HCT116 (cell line): ENCODE measurements around the gene DRG2. TPM values are rescaled to one million over a fixed set of nuclear protein-coding genes. Genes with fewer than 3 reads are reported as not detected.

Experiments used
- ATAC-seq: fragments of 200-7000 bp; cut with Tn5 transposase; 2 replicates; pipeline ENCODE4 v1.9.1; 2020; ENCODE audit warnings: mild to moderate bottlenecking, moderate library complexity
- BruUV-seq: library from RNA; stranded (reverse); fragments of 400-500 nt; replicated peaks from 2 replicates; lab custom pipeline; 2021; lab: Mats Ljungman, UMichigan
- CTCF ChIA-PET: fragments of 300-600 bp; sonication (Branson Sonifier 250); formaldehyde crosslinking; loops from one replicate; lab custom pipeline; 2021; ENCODE audit warnings: antibody characterized with exemption; lab: Charles Lee
- POLR2A ChIA-PET: fragments of 300-600, 350-600 bp; sonication (Branson Sonifier 250); formaldehyde crosslinking; loops from one replicate; lab custom pipeline; 2021; ENCODE audit warnings: antibody characterized with exemption; lab: Charles Lee
- RAD21 ChIA-PET, 2 experiments: fragments of 300-600 bp; sonication (Branson Sonifier 250); formaldehyde crosslinking; loops; one replicate each; lab custom pipeline; 2023; ENCODE audit warnings: low total read pairs in 2 of 2; ENCODE audit not compliant: uncharacterized antibody in 2 of 2, unreplicated experiment in 2 of 2, low non-redundant PET in 1 of 2; lab: Charles Lee
- DNase-seq: peaks from one replicate; pipeline ENCODE4 v3.0.0-alpha.2; 2010; ENCODE audit warnings: low read depth, low spot score
- H2AFZ ChIP-seq: fragments of 200-600 bp; shearing (Covaris generic), sonication (generic); 2 replicates; pipeline ENCODE4 v1.6.1; 2017; ENCODE audit warnings: low read depth, mixed run types, mixed read lengths, antibody characterized with exemption, low read length; ENCODE audit not compliant: poor library complexity, severe bottlenecking
- H3K27ac ChIP-seq: 2 replicates; pipeline ENCODE4 v1.5.1; 2012; ENCODE audit warnings: low read depth, low read length
- H3K27me3 ChIP-seq: fragments of 200-600 bp; sonication (generic); 2 replicates; pipeline ENCODE4 v1.6.1; 2016; ENCODE audit warnings: mixed run types, low read length, mixed read lengths; ENCODE audit not compliant: insufficient read depth
- H3K36me3 ChIP-seq, 2 experiments: fragments of 200-500 bp in 1 of 2; fragments of 200-600 bp in 1 of 2; sonication (Bioruptor generic) in 1 of 2; sonication (generic) in 1 of 2; 2 replicates each; pipeline versions ENCODE4 v1.5.1 to v1.6.1; 2014 to 2016; ENCODE audit warnings: low read length in 2 of 2, inconsistent platforms in 1 of 2, mixed read lengths in 1 of 2, mixed run types in 1 of 2; ENCODE audit not compliant: insufficient read depth in 2 of 2, control insufficient read depth in 1 of 2
- H3K4me1 ChIP-seq, 2 experiments: fragments of 200-600 bp in 1 of 2; sonication (generic) in 1 of 2; 2 replicates each; pipeline versions ENCODE4 v1.5.1 to v1.6.1; 2012 to 2017; ENCODE audit warnings: low read length in 2 of 2, inconsistent platforms in 1 of 2, mild to moderate bottlenecking in 1 of 2, mixed read lengths in 1 of 2, mixed run types in 1 of 2, moderate library complexity in 1 of 2; ENCODE audit not compliant: insufficient read depth in 2 of 2, control insufficient read depth in 1 of 2
- H3K4me2 ChIP-seq: fragments of 200-600 bp; sonication (generic); 2 replicates; pipeline ENCODE4 v1.6.1; 2017; ENCODE audit warnings: mixed run types, low read length, mixed read lengths
- H3K4me3 ChIP-seq, 2 experiments: fragments of 200-600 bp in 1 of 2; sonication (generic) in 1 of 2; replicated peaks in 1 of 2; 2 replicates each; pipeline ENCODE4 v1.5.1; 2011 to 2016; ENCODE audit warnings: low read length in 2 of 2, control low read depth in 1 of 2, low read depth in 1 of 2, mild to moderate bottlenecking in 1 of 2, mixed read lengths in 1 of 2, mixed run types in 1 of 2
- H3K79me2 ChIP-seq: fragments of 200-600 bp; sonication (generic); 2 replicates; pipeline ENCODE4 v1.6.1; 2017; ENCODE audit warnings: mild to moderate bottlenecking, mixed run types, low read length, moderate library complexity, mixed read lengths; ENCODE audit not compliant: insufficient read depth
- H3K9ac ChIP-seq: fragments of 200-600 bp; sonication (generic); 2 replicates; pipeline ENCODE4 v1.6.1; 2016; ENCODE audit warnings: low read length, mixed read lengths
- H3K9me2 ChIP-seq: fragments of 200-600 bp; sonication (generic), shearing (Covaris generic); 2 replicates; pipeline ENCODE4 v1.6.1; 2017; ENCODE audit warnings: mixed run types, mild to moderate bottlenecking, moderate library complexity; ENCODE audit not compliant: insufficient read depth
- H3K9me3 ChIP-seq, 2 experiments: fragments of 200-500 bp in 1 of 2; fragments of 200-600 bp in 1 of 2; sonication (Bioruptor generic) in 1 of 2; sonication (generic) in 1 of 2; 2 replicates each; pipeline ENCODE4 v1.6.1; 2014 to 2017; ENCODE audit warnings: low read length in 2 of 2, mixed read lengths in 2 of 2, inconsistent platforms in 1 of 2, low read depth in 1 of 2, mild to moderate bottlenecking in 1 of 2, mixed run types in 1 of 2, moderate library complexity in 1 of 2; ENCODE audit not compliant: control insufficient read depth in 1 of 2, insufficient read depth in 1 of 2
- H4K20me1 ChIP-seq: fragments of 200-600 bp; sonication (generic), shearing (Covaris generic); 2 replicates; pipeline ENCODE4 v1.6.1; 2017; ENCODE audit warnings: mixed run types, mild to moderate bottlenecking, moderate library complexity; ENCODE audit not compliant: insufficient read depth
- CBX3 ChIP-seq: IDR thresholded peaks from 2 replicates; pipeline ENCODE4 v1.6.1; 2012; ENCODE audit warnings: low read depth
- CEBPB ChIP-seq: IDR thresholded peaks from 2 replicates; pipeline ENCODE4 v1.6.1; 2012; ENCODE audit warnings: low read depth
- EGR1 ChIP-seq: IDR thresholded peaks from 2 replicates; pipeline ENCODE4 v1.6.1; 2012; ENCODE audit warnings: low read depth
- ELF1 ChIP-seq: IDR thresholded peaks from 2 replicates; pipeline ENCODE4 v1.6.1; 2012; ENCODE audit warnings: low read depth, borderline replicate concordance
- EZH2 ChIP-seq: fragments of 200-600 bp; sonication (generic); IDR thresholded peaks from 2 replicates; pipeline ENCODE4 v1.6.1; 2017; ENCODE audit warnings: antibody characterized with exemption, mixed run types
- EZH2phosphoT487 ChIP-seq: fragments of 200-600 bp; IDR thresholded peaks from 2 replicates; pipeline ENCODE4 v1.6.1; 2018; ENCODE audit warnings: antibody characterized with exemption, borderline replicate concordance
- JUND ChIP-seq: IDR thresholded peaks from 2 replicates; pipeline ENCODE4 v1.6.1; 2012
- POLR2A ChIP-seq: IDR thresholded peaks from 2 replicates; pipeline ENCODE4 v1.7.0; 2011; ENCODE audit warnings: borderline replicate concordance; ENCODE audit not compliant: insufficient read depth, insufficient read length; ENCODE audit errors: extremely low read depth
- RAD21 ChIP-seq: IDR thresholded peaks from 2 replicates; pipeline ENCODE4 v1.6.1; 2012; ENCODE audit warnings: low read depth, mild to moderate bottlenecking
- SIN3A ChIP-seq: IDR thresholded peaks from 2 replicates; pipeline ENCODE4 v1.6.1; 2012; ENCODE audit warnings: low read depth
- SRF ChIP-seq: IDR thresholded peaks from 2 replicates; pipeline ENCODE4 v1.6.1; 2012; ENCODE audit warnings: low read depth
- TCF7L2 ChIP-seq: IDR thresholded peaks from 2 replicates; pipeline ENCODE4 v1.7.0; 2011; ENCODE audit warnings: borderline replicate concordance, inconsistent platforms; ENCODE audit not compliant: insufficient read depth, insufficient read length; ENCODE audit errors: extremely low read depth
- ZNF274 ChIP-seq: fragments of 200-500 bp; sonication (Bioruptor generic); IDR thresholded peaks from 2 replicates; pipeline ENCODE4 v1.6.1; 2014; ENCODE audit warnings: mild to moderate bottlenecking, low read depth, low read length, inconsistent platforms
- intact Hi-C: fragments of 100-400 bp; cut with micrococcal nuclease; formaldehyde crosslinking; loops from 2 replicates; pipeline ENCODE4 v1.10.0; 2022
- total RNA-seq: library from RNA; stranded (reverse); gene quantifications from one replicate; pipeline ENCODE4 v1.2.1, GENCODE V29; 2021; ENCODE audit not compliant: unreplicated experiment
- TF ChIP-seq, protein P1 (sequence below), 3 experiments: fragments of 200-600 bp in 1 of 3; sonication (generic) in 1 of 3; IDR thresholded peaks in 2 of 3; conservative IDR thresholded peaks in 1 of 3; 2 replicates each; pipeline ENCODE4 v1.5.1; 2012 to 2017; ENCODE audit warnings: low read depth in 2 of 3, low read length in 2 of 3, antibody characterized with exemption in 1 of 3, borderline replicate concordance in 1 of 3, control low read depth in 1 of 3, mild to moderate bottlenecking in 1 of 3, mixed read lengths in 1 of 3, mixed run types in 1 of 3, moderate library complexity in 1 of 3; ENCODE audit not compliant: insufficient read depth in 1 of 3
- TF ChIP-seq, protein P2 (sequence below): IDR thresholded peaks from 2 replicates; pipeline ENCODE4 v1.6.1; 2011; ENCODE audit warnings: mild to moderate bottlenecking, low read length, moderate library complexity; ENCODE audit not compliant: insufficient replicate concordance; ENCODE audit errors: extremely low read depth
- TF ChIP-seq, protein P3 (sequence below): IDR thresholded peaks from 2 replicates; pipeline ENCODE4 v1.6.1; 2012
- TF ChIP-seq, protein P4 (sequence below): IDR thresholded peaks from 2 replicates; pipeline ENCODE4 v1.6.1; 2012; ENCODE audit warnings: low read depth
- TF ChIP-seq, protein P5 (sequence below): IDR thresholded peaks from 2 replicates; pipeline ENCODE4 v1.6.1; 2012

DRG2 gene
- total RNA-seq, 1 experiment from 2014 or later, result 41.0 TPM

DNA sequence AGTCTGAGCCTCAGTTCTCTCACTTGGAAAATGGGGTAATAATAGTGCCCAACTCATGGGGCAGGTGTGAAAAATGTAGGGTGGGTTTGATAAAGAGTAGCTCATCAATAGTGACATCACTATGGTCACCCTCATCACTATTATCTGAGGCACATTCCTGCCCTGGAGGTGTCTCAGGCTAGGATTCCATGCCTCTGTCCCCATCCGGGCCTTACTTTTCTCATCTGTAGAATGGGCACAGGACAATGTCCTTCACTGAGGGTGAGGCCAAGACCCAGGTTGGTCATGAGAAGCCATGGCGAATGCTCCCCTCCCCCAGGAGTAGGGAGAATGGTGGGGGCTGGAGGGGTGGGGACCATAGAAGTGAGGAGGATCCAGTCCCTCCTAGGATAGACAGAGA, 51.3 kb downstream of the DRG2 start:
- ATAC-seq, result no peak
- TF ChIP-seq, protein P1, sequence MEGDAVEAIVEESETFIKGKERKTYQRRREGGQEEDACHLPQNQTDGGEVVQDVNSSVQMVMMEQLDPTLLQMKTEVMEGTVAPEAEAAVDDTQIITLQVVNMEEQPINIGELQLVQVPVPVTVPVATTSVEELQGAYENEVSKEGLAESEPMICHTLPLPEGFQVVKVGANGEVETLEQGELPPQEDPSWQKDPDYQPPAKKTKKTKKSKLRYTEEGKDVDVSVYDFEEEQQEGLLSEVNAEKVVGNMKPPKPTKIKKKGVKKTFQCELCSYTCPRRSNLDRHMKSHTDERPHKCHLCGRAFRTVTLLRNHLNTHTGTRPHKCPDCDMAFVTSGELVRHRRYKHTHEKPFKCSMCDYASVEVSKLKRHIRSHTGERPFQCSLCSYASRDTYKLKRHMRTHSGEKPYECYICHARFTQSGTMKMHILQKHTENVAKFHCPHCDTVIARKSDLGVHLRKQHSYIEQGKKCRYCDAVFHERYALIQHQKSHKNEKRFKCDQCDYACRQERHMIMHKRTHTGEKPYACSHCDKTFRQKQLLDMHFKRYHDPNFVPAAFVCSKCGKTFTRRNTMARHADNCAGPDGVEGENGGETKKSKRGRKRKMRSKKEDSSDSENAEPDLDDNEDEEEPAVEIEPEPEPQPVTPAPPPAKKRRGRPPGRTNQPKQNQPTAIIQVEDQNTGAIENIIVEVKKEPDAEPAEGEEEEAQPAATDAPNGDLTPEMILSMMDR (IDR thresholded peaks at IDR 0.05 in 2 of 3, conservative IDR thresholded peaks at IDR 0.05 in 1 of 3; ENCODE audit: borderline replicate concordance in 1 of 3, insufficient read depth in 1 of 3, low read depth in 2 of 3, low read length in 2 of 3), result no peak
- TF ChIP-seq EZH2, result no peak
- TF ChIP-seq EZH2phosphoT487, result no peak
- no peak for TF ChIP-seq RAD21
- TF ChIP-seq, protein P2, sequence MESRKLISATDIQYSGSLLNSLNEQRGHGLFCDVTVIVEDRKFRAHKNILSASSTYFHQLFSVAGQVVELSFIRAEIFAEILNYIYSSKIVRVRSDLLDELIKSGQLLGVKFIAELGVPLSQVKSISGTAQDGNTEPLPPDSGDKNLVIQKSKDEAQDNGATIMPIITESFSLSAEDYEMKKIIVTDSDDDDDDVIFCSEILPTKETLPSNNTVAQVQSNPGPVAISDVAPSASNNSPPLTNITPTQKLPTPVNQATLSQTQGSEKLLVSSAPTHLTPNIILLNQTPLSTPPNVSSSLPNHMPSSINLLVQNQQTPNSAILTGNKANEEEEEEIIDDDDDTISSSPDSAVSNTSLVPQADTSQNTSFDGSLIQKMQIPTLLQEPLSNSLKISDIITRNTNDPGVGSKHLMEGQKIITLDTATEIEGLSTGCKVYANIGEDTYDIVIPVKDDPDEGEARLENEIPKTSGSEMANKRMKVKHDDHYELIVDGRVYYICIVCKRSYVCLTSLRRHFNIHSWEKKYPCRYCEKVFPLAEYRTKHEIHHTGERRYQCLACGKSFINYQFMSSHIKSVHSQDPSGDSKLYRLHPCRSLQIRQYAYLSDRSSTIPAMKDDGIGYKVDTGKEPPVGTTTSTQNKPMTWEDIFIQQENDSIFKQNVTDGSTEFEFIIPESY, result no peak
- TF ChIP-seq CEBPB, result no peak
- TF ChIP-seq, protein P3, sequence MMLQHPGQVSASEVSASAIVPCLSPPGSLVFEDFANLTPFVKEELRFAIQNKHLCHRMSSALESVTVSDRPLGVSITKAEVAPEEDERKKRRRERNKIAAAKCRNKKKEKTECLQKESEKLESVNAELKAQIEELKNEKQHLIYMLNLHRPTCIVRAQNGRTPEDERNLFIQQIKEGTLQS, result no peak
- no peak for TF ChIP-seq ZNF274
- TF ChIP-seq, protein P4, sequence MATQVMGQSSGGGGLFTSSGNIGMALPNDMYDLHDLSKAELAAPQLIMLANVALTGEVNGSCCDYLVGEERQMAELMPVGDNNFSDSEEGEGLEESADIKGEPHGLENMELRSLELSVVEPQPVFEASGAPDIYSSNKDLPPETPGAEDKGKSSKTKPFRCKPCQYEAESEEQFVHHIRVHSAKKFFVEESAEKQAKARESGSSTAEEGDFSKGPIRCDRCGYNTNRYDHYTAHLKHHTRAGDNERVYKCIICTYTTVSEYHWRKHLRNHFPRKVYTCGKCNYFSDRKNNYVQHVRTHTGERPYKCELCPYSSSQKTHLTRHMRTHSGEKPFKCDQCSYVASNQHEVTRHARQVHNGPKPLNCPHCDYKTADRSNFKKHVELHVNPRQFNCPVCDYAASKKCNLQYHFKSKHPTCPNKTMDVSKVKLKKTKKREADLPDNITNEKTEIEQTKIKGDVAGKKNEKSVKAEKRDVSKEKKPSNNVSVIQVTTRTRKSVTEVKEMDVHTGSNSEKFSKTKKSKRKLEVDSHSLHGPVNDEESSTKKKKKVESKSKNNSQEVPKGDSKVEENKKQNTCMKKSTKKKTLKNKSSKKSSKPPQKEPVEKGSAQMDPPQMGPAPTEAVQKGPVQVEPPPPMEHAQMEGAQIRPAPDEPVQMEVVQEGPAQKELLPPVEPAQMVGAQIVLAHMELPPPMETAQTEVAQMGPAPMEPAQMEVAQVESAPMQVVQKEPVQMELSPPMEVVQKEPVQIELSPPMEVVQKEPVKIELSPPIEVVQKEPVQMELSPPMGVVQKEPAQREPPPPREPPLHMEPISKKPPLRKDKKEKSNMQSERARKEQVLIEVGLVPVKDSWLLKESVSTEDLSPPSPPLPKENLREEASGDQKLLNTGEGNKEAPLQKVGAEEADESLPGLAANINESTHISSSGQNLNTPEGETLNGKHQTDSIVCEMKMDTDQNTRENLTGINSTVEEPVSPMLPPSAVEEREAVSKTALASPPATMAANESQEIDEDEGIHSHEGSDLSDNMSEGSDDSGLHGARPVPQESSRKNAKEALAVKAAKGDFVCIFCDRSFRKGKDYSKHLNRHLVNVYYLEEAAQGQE, result no peak
- no peak for TF ChIP-seq CBX3
- no peak for TF ChIP-seq EGR1
- TF ChIP-seq, protein P5, sequence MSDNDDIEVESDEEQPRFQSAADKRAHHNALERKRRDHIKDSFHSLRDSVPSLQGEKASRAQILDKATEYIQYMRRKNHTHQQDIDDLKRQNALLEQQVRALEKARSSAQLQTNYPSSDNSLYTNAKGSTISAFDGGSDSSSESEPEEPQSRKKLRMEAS, result no peak
- no peak for TF ChIP-seq POLR2A
- no peak for TF ChIP-seq SRF
- no peak for TF ChIP-seq ELF1
- TF ChIP-seq TCF7L2, result no peak
- no peak for TF ChIP-seq JUND
- TF ChIP-seq SIN3A, result no peak
- H3K9me2 ChIP-seq, result no peaks in the 10 kb centered on the region
- ChIA-PET CTCF (interaction anchor here (1.4 to 5.7 kb wide), 2 partner anchors 10 to 14 kb away, joined by 3 to 27 read pairs; no protein-coding TSS in a partner anchor), POLR2A (no interaction called here), RAD21 (no interaction called here)
- no peaks in the 10 kb centered on the region for H3K79me2 ChIP-seq
- no peak overlapping the region for H3K4me3 ChIP-seq
- no peak overlapping the region for H3K9ac ChIP-seq
- H3K36me3 ChIP-seq, result no peaks in the 10 kb centered on the region
- no peak overlapping the region for H3K4me2 ChIP-seq
- no peak for DNase-seq
- H2AFZ ChIP-seq, result no peak overlapping the region
- BruUV-seq, result no TSS peak
- H3K27me3 ChIP-seq, result no peaks in the 10 kb centered on the region
- no peaks in the 10 kb centered on the region for H4K20me1 ChIP-seq
- no peaks in the 10 kb centered on the region for H3K9me3 ChIP-seq
- intact Hi-C loops, result no loop called here
- no peaks in the 10 kb centered on the region for H3K4me1 ChIP-seq
- H3K27ac ChIP-seq, result no peak overlapping the region
